Neural crest cell (in vitro differentiated cells): ENCODE measurements around the gene TNFSF18. TPM values are rescaled to one million over a fixed set of nuclear protein-coding genes. Genes with fewer than 3 reads are reported as not detected.

ENCODE experiments used
- DNase-seq: peaks from one replicate; pipeline ENCODE4 v3.0.0; 2021; ENCODE audit warnings: low read depth, mixed read lengths, low spot score
- H3K27ac Mint-ChIP-seq: one replicate; pipeline ENCODE4 v1.8.0; 2021; ENCODE audit warnings: mild to moderate bottlenecking, mixed read lengths; ENCODE audit not compliant: unreplicated experiment
- H3K27me3 Mint-ChIP-seq: 2 replicates; pipeline ENCODE4 v1.8.0; 2021; ENCODE audit warnings: low read depth, mild to moderate bottlenecking, mixed read lengths
- H3K36me3 Mint-ChIP-seq: 2 replicates; pipeline ENCODE4 v1.8.0; 2021; ENCODE audit warnings: low read depth, mild to moderate bottlenecking, mixed read lengths
- H3K4me1 Mint-ChIP-seq: 2 replicates; pipeline ENCODE4 v1.8.0; 2021; ENCODE audit warnings: mixed read lengths
- H3K4me3 Mint-ChIP-seq: one replicate; pipeline ENCODE4 v1.8.0; 2021; ENCODE audit warnings: mild to moderate bottlenecking, mixed read lengths
- H3K9me3 Mint-ChIP-seq: 2 replicates; pipeline ENCODE4 v1.8.0; 2021; ENCODE audit warnings: mixed read lengths
- CTCF ChIP-seq: fragments of 200-600 bp; sonication (generic); conservative IDR thresholded peaks from 2 replicates; pipeline ENCODE4 v1.5.0; 2021; ENCODE audit warnings: antibody characterized with exemption, mild to moderate bottlenecking
- total RNA-seq: library from RNA; stranded (reverse); gene quantifications from 2 replicates; pipeline ENCODE4 v1.2.1, GENCODE V29; 2021

TNFSF18 gene
- total RNA-seq, 1 donor from 2014 or later, result not detected

GRCh38 chr1:173063171-173063570, 12.4 kb upstream of the TNFSF18 start:
- H3K4me1 Mint-ChIP-seq, result peaks cover 9% of the 10 kb centered on the region
- no peaks in the 10 kb centered on the region for H3K27me3 Mint-ChIP-seq
- H3K4me3 Mint-ChIP-seq, result no peak overlapping the region
- H3K36me3 Mint-ChIP-seq, result no peaks in the 10 kb centered on the region
- no peak for TF ChIP-seq CTCF
- H3K9me3 Mint-ChIP-seq, result peaks cover 4% of the 10 kb centered on the region
- no peak overlapping the region for H3K27ac Mint-ChIP-seq
- no peak for DNase-seq

DNA sequence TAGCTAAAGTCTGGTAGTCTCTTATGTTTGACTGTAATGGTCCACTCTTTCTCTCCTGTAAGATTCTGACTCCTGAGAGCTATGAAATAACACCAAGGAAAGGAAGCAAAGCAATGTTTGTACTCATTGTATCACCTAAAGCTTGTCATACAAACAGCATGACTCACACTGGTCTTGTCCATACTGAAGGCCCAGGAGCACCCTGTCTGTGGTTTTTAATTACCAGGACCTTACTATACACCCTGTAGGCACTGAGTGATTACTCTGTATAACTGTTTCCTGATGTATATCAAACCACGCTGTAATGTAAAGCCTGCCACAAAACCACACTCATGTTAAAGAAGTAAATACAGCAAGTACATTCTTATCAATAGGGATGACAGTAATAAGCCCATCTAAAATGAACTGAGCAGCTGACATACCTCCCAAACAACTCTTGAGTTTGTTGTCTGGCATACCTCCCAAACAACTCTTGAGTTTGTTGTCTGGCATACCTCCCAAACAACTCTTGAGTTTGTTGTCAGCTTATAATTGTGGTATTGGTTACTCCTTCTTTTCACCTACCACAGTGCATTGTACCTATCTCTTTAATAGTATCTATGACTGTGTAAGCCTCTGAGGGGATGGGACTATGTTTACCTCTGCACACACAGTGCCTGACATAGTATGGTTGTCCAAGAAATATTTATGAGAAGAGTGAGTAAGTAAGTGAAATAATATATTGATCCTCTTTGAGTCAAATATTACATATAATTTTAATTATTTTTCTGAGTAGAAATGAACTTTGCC, 11.6 kb upstream of the TNFSF18 start:
- H3K27me3 Mint-ChIP-seq, result no peaks in the 10 kb centered on the region
- no peaks in the 10 kb centered on the region for H3K36me3 Mint-ChIP-seq
- no peak for DNase-seq
- no peak overlapping the region for H3K27ac Mint-ChIP-seq
- H3K4me1 Mint-ChIP-seq, result peaks cover 9% of the 10 kb centered on the region
- no peak for TF ChIP-seq CTCF
- no peak overlapping the region for H3K4me3 Mint-ChIP-seq
- peaks cover 4% of the 10 kb centered on the region for H3K9me3 Mint-ChIP-seq

DNA sequence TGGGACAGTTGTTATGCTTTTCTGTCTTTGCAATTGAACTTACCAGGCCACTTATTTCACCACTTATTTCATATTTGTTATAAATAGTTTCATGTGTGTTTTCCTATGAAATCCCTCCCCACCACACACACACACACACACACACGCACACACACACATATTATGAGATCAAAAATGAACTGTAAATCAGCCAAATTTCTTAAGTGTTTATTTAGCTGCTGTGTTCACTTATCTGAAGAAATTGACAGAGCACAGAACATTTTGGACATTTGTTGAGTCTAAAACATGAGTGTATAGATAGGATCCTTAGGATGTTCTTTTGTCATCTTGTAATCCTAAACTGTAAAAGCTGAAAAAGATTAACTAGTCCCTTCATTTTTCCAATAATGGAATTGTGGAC, 7.8 kb upstream of the TNFSF18 start:
- Mint-ChIP-seq H3K27ac (no peak overlapping the region), H3K4me3 (no peak overlapping the region), H3K27me3 (no peaks in the 10 kb centered on the region), H3K36me3 (no peaks in the 10 kb centered on the region), H3K4me1 (no peaks in the 10 kb centered on the region), H3K9me3 (no peaks in the 10 kb centered on the region)
- no peak for DNase-seq
- no peak for TF ChIP-seq CTCF

DNA sequence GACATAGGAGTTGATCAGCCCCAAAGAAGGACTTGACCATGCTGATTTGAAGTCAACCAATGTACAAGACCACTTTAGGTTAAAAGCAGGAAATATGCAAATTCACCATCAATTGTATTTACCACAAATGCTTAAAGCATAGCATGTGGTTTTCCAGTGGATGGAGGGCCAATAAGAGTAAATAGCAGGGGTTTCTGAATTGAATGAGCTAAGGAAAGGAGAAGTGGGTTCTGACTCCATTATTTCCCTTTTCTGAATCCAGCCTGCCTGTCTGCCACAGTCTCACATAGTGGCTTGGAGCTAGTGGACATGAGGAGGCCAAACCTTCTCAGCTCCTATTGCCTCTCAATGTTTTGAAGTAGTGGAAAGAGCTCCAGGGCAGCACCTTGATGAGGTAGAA, 7.2 kb upstream of the TNFSF18 start:
- no peaks in the 10 kb centered on the region for H3K36me3 Mint-ChIP-seq
- TF ChIP-seq CTCF, result no peak
- DNase-seq, result no peak
- no peak overlapping the region for H3K4me3 Mint-ChIP-seq
- no peaks in the 10 kb centered on the region for H3K4me1 Mint-ChIP-seq
- no peak overlapping the region for H3K27ac Mint-ChIP-seq
- H3K9me3 Mint-ChIP-seq, result no peaks in the 10 kb centered on the region
- H3K27me3 Mint-ChIP-seq, result no peaks in the 10 kb centered on the region

DNA sequence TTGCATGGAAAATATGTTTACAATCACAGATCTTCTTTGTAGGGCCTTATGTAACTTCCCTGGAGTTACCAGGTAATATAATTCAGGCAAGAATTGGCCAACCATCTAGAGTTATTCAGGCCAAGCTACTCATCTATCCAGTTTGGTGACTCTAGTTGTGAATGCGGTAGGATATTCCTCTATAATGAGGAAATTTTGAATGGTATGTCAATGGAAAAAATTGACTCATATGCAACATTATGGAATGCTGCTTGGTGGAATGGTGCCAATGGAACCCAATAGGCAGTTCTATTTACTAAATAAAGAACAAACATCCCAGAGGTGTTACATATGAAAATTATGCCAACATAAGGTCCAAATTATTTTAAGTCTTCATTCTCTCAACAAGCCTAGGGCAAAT, 5.6 kb upstream of the TNFSF18 start:
- Mint-ChIP-seq H3K27me3 (no peaks in the 10 kb centered on the region), H3K9me3 (no peaks in the 10 kb centered on the region), H3K4me3 (no peak overlapping the region), H3K4me1 (no peaks in the 10 kb centered on the region), H3K36me3 (no peaks in the 10 kb centered on the region), H3K27ac (no peak overlapping the region)
- no peak for DNase-seq
- TF ChIP-seq CTCF, result no peak
